GM21526 (cell line): ENCODE measurements around the gene GPR39.

Source experiments
- ATAC-seq: cut with Tn5 transposase; IDR thresholded peaks from one replicate; pipeline ENCODE4 v1.9.1; 2021; ENCODE audit warnings: moderate library complexity; ENCODE audit not compliant: unreplicated experiment, low FRiP score

The GPR39 gene

DNA sequence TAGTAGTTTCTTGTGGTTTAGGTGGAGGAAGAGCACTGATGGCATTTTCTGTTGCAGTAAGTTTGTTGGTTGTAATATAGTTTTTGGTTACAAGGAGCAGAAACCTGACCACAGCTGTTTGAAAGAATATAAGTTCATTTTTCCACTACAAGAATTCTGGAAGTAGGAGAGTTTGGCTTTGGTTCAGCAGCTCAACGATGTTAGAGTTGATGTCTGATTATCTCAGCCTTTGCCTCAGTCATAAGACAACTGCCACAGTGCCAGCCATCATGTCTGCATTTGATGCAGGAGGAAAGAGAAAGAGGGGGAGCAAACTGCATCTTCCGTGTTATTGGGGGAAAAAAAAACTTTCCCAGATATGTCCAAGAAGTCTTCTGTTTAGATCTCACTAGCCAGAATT, 134.3 kb downstream of the GPR39 start:
- no peak for ATAC-seq

DNA sequence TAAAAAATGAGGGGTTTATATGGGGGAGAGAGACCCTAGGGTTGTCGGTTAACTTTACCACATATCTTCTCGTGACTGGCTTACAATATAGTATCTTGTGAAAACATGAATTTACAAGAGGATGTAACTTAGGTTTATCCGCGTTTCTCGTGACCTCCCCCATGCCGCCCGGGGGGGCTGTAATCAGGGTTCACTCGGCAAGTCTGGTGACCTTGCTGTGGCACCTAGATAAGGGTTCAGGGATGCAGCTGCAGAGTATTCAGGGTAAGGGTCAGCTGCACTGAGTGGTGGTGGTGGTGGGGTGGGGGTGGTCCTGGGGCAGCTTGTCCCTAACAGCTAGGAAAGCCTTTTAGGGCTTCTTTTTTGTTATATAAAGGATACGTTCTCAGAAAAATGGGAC, 141.1 kb downstream of the GPR39 start:
- no peak for ATAC-seq

GRCh38 chr2:132559326-132559725, 142.7 kb downstream of the GPR39 start:
- ATAC-seq, result no peak

DNA sequence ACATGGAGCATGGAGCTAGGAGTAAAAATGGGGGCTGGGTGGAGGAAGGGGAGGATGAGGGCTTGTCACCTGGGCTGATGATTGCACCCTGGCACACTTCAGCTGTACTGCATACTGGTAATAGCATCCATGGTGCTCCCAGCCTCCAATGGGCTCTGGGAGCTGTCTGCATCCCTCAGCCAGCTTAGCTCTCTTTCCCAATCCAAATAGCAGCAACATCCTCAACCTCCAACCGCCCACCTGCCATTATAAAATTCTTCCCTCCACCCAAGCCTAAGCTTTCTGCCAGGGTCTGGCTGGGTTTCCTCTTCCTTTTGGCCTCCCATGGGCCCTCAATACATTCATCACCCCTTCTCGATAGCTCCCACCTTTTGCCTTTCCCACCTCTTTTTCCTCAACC, 143.3 kb downstream of the GPR39 start:
- no peak for ATAC-seq

DNA sequence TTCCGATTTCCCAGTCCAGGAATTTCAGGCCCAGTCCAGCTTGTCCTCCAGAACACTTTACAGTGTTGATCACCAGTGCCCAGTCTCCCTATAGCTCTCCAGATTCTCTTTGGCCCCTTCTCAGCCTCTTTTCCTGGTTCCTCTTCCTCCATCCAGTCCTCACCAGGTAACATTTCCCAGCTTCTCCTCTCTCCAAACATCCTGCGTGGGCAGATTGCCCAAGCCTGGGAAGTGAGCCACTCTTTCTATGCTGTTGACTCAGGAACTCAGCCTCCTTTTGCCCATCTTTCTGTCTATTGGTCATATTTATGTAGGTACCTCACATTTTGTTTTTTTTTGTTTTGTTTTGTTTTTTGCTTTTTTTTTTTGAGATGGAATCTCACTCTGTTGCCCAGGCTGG, 144.0 kb downstream of the GPR39 start:
- no peak for ATAC-seq

GRCh38 chr2:132562245-132562644, 145.6 kb downstream of the GPR39 start:
- no peak for ATAC-seq

GRCh38 chr2:132564065-132564464, 147.5 kb downstream of the GPR39 start:
- no peak for ATAC-seq

DNA sequence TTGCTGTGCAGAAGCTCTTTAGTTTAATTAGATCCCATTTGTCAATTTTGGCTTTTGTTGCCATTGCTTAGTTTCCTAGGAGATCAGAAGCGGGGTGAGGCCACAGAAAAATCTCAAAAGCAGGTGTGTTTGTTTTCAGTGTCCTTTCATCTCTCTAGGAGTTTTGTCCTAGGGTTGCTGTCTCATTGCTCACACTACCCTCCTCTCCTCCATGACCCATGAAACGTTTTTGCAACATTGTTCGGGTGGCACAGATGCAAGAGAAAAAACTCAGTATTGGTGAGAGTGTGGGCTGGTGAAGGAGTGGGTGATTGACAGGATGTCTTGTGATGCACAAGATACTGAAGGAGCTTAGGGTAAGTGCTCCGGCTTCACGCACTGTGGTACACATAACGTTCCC, 149.8 kb downstream of the GPR39 start:
- no peak for ATAC-seq

- ATAC-seq, result no peak
Measured at GRCh38 chr2:132567682-132568081, 151.1 kb downstream of the GPR39 start.

GRCh38 chr2:132568656-132569055, 152.1 kb downstream of the GPR39 start:
- ATAC-seq, result no peak

GRCh38 chr2:132573444-132574007, 156.9 kb downstream of the GPR39 start:
- ATAC-seq, result no peak

DNA sequence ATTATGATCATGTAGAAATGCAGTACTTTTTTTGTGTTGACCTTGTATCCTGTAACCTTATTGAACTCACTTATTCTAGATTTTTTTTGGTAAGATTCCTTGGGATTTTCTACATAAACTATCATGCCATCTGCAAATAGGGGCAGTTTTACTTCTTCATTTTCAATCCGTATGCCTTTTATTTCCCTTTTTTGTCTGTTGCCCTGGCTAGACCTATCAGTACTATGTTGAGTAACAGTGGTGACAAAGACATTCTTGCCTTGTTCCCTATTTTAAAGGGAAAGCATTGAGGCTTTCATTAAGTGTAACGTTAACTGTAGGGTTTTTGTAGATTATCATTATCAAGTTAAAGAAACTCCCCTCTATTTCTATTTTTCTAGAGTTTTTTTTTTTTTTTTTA, 161.1 kb downstream of the GPR39 start:
- ATAC-seq, result no peak

DNA sequence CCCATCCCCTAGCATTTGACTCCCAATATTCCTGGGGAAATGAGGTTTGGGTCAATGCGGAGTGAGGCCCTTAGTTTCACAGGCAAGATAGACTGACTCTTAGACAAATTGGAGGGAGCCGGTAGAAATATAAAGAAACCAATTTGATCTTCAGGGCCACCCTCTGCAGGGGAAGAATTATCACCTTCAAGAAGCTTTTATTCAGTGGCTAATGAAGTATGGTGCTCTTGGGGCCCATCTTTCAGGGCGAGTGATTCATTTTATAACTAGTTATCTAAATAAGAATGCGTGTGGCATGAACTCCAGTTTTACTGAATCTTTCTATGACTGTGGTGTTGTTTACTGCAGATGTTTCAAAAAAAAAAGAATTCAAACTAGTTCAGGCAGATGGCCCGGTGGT, 165.0 kb downstream of the GPR39 start:
- ATAC-seq, result no peak

DNA sequence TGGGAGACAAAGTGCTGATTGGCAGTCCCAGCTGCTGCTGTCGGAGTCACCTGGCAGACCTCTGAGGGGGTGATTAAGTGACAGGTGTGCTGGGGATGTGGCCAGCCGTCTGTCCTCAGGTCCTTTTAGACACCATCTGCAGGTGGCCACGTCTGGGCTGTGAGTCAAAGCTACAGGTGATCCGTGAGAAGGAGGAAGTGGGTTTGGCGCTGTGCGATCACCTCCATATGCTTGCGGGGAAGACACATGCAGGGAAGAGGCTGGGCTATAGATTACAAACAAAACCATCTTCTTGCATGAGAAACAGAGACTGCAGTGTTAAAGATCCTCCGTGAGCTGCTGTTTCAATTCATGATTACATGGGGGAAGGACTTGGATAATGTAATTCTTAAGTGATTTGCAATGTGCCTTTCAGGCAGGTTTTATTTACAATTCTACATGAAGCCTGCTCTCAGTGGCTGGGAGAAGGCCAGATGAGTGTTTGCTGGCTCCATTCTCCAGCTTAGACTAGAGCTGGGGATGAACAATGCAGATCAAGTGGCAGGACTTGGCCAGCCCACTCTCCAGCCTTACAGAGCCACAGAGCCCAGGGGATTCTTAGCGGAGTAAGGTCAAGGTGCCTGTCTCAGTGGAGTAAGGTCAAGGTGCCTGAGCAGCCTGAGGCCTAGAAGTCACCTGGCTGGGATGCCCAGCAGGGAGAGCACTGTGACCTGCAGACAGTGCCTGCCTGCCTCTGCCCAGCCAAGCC, 165.6 kb downstream of the GPR39 start:
- ATAC-seq, result no peak

- no peak for ATAC-seq
Measured at GRCh38 chr2:132583666-132584360, 167.2 kb downstream of the GPR39 start.

GRCh38 chr2:132584976-132585817, 168.6 kb downstream of the GPR39 start:
- ATAC-seq, result no peak

DNA sequence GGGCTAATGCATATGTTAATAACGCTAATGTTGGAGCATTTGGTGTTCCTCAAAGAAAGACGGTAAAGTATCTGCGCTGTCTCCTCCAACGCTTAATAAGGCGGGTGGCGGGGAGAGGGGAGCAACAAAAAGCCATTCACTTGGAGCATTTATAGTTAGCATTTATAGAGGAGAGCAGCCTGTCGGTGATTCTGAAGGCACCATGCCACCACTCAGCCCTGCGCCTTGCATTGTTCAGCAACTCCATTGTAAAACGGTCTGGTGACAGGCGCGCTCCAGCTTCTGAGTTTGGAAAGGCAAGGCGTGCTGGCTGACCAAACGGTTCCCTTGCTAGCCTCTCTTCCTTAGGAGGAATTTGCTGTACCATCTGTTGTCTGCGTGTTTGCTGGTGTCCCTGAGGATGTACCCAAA, 169.5 kb downstream of the GPR39 start:
- no peak for ATAC-seq

DNA sequence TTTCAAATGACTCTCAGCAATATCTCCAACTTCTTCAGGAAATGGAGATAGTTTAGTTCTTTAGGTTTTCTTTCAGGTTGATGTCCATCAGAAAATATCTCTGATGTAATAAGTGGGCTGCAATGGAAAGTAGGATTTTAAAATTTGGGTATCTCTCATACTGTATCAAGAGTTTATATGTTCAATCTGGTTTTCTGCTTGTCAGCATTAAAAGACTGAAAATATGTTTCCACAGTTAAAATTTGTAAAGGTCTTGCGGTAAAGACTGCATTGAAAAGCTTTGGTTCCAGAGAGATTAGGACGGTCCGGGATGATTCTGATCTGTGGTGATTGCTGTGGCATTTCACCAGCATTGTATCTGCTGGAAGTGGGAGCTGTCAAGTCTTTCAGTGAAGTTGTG, 170.2 kb downstream of the GPR39 start:
- no peak for ATAC-seq

- ATAC-seq, result no peak
Measured at GRCh38 chr2:132588576-132588975, 172.0 kb downstream of the GPR39 start.

DNA sequence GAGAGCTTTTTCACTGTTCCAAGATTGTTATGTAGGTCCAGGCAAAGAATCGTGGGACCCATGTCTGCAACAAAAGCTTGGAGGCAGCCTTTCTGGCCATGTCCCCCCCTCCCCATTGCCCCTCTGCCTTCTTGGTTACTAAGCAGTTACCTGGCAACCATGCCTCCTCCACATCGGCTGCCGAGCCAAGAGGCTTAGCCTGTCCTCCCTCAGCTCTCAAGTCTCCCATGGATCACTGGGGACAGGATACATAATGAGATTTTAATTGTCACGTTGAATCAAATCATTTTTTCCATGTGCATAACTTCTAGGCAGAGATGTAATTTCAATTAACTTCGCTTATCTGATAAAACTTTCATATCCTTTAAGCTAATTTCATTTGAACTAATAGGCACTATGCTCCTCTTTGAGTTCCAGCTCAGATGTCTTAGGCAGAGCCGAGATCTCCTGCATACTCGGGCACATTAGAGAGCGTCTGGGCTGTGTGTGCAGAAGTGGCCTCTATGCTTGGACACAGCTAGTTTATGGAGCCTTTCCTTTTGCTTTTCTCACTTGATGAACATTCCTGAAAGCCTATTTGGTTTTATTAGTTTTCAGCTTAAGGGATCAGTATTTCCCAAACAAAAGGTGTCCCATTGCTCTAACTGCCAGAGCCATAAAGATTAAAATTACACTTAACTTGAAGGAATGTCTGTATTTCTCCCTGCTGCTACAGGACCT, 172.7 kb downstream of the GPR39 start:
- ATAC-seq, result no peak
